ENCODE results near the gene C9orf50.

DNA sequence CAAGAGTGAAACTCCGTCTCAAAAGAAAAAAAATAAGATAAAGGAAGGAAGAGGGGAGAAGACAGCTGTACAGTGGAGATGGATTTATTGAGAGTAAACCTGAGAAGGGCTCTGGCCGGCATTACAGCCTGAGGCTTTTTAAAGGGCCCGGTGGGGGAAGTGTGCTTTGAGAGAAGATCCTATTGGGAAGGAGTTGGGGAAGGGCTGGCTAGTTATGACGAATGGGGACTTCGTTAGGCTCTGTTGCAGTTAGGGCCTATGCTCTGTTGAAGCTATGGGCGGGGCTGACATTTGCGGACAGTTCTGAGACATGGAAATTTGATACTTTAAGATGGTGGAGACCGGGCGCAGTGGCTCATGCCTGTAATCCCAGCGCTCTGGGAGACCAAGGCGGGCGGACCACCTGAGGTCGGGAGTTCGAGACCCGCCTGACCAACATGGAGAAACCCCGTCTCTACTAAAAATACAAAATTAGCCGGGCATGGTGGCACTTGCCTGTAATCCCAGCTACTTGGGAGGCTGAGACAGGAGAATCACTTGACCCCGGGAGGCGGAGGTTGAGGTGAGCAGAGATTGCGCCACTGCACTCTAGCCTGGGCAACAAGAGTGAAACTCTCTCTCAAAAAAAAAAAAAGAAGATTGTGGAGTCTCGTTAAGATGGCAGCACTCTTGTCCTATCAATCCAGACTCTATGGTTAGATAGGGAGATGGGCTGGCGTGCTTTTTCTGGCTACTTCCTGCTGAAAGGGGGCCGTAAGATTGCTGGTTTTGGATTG is 33.2 kb downstream of the C9orf50 start:
- TF ChIP-seq EP300 (IDR thresholded peaks at IDR 0.05) = no peak
- TF ChIP-seq, protein P1, sequence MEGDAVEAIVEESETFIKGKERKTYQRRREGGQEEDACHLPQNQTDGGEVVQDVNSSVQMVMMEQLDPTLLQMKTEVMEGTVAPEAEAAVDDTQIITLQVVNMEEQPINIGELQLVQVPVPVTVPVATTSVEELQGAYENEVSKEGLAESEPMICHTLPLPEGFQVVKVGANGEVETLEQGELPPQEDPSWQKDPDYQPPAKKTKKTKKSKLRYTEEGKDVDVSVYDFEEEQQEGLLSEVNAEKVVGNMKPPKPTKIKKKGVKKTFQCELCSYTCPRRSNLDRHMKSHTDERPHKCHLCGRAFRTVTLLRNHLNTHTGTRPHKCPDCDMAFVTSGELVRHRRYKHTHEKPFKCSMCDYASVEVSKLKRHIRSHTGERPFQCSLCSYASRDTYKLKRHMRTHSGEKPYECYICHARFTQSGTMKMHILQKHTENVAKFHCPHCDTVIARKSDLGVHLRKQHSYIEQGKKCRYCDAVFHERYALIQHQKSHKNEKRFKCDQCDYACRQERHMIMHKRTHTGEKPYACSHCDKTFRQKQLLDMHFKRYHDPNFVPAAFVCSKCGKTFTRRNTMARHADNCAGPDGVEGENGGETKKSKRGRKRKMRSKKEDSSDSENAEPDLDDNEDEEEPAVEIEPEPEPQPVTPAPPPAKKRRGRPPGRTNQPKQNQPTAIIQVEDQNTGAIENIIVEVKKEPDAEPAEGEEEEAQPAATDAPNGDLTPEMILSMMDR (IDR thresholded peaks at IDR 0.05) = no peak
